Endothelial cell (in vitro differentiated cells): ENCODE data around the gene NMT2. TPM values are rescaled to one million over a fixed set of nuclear protein-coding genes. Genes with fewer than 3 reads are reported as not detected.

Experiments
- DNase-seq: peaks from one replicate; pipeline ENCODE4 v3.0.0; 2021; ENCODE audit warnings: low spot score
- H3K27ac Mint-ChIP-seq: one replicate; pipeline ENCODE4 v1.8.0; 2021; ENCODE audit warnings: mixed read lengths, inconsistent platforms; ENCODE audit not compliant: unreplicated experiment
- H3K27me3 Mint-ChIP-seq: one replicate; pipeline ENCODE4 v1.8.0; 2021; ENCODE audit warnings: mild to moderate bottlenecking, moderate library complexity, mixed read lengths, inconsistent platforms; ENCODE audit not compliant: unreplicated experiment
- H3K36me3 Mint-ChIP-seq: one replicate; pipeline ENCODE4 v1.8.0; 2021; ENCODE audit warnings: mild to moderate bottlenecking, low read depth, mixed read lengths, inconsistent platforms; ENCODE audit not compliant: unreplicated experiment
- H3K4me1 Mint-ChIP-seq: one replicate; pipeline ENCODE4 v1.8.0; 2021; ENCODE audit warnings: mild to moderate bottlenecking, mixed read lengths, inconsistent platforms; ENCODE audit not compliant: unreplicated experiment
- H3K4me3 Mint-ChIP-seq: one replicate; pipeline ENCODE4 v1.8.0; 2021; ENCODE audit warnings: mild to moderate bottlenecking, mixed read lengths, inconsistent platforms; ENCODE audit not compliant: unreplicated experiment
- H3K9me3 Mint-ChIP-seq: one replicate; pipeline ENCODE4 v1.8.0; 2021; ENCODE audit warnings: mixed read lengths, inconsistent platforms; ENCODE audit not compliant: unreplicated experiment
- CTCF ChIP-seq: fragments of 200-600 bp; sonication (generic); IDR thresholded peaks from one replicate; pipeline ENCODE4 v1.5.0; 2021; ENCODE audit warnings: antibody characterized with exemption; ENCODE audit not compliant: unreplicated experiment
- total RNA-seq: library from RNA; stranded (reverse); fragmentation: NEBNext Ultra II Directional; extraction: Animal tissue kit (Norgen Biotek cat#: 25700); gene quantifications from one replicate; pipeline ENCODE4 v1.2.1, GENCODE V29; 2021; ENCODE audit not compliant: unreplicated experiment

The NMT2 gene
- total RNA-seq, 1 donor from 2014 or later: 7.4 TPM

- Mint-ChIP-seq H3K27ac (peak overlapping the region; percentile 61), H3K9me3 (no peaks in the 10 kb centered on the region), H3K36me3 (peaks cover 8% of the 10 kb centered on the region)
These were observed 32.1 kb downstream of the NMT2 start for GRCh38 chr10:15136129-15137035.

GRCh38 chr10:15131330-15131729 is 37.2 kb downstream of the NMT2 start:
- peaks cover 1% of the 10 kb centered on the region for H3K4me1 Mint-ChIP-seq
- H3K36me3 Mint-ChIP-seq: peaks cover 11% of the 10 kb centered on the region
- H3K4me3 Mint-ChIP-seq: no peak overlapping the region
- H3K27ac Mint-ChIP-seq: no peak overlapping the region
- no peak for DNase-seq
- H3K9me3 Mint-ChIP-seq: no peaks in the 10 kb centered on the region
- H3K27me3 Mint-ChIP-seq: peaks cover 2% of the 10 kb centered on the region
- TF ChIP-seq CTCF: no peak

More at GRCh38 chr10:15136129-15137035, 32.1 kb downstream of the NMT2 start:
- TF ChIP-seq CTCF: no peak
- no peak for DNase-seq
- Mint-ChIP-seq H3K4me1 (peaks cover 6% of the 10 kb centered on the region), H3K27me3 (no peaks in the 10 kb centered on the region), H3K4me3 (no peak overlapping the region)

- H3K36me3 Mint-ChIP-seq: peaks cover 4% of the 10 kb centered on the region
- H3K27ac Mint-ChIP-seq: no peak overlapping the region
- H3K27me3 Mint-ChIP-seq: peaks cover 2% of the 10 kb centered on the region
- no peak for DNase-seq
- no peak overlapping the region for H3K4me3 Mint-ChIP-seq
- H3K9me3 Mint-ChIP-seq: no peaks in the 10 kb centered on the region
- no peak for TF ChIP-seq CTCF
- H3K4me1 Mint-ChIP-seq: no peaks in the 10 kb centered on the region
These were observed 43.6 kb downstream of the NMT2 start for GRCh38 chr10:15124908-15125307.

GRCh38 chr10:15124190-15124589 is 44.3 kb downstream of the NMT2 start:
- DNase-seq: no peak
- Mint-ChIP-seq H3K4me1 (no peaks in the 10 kb centered on the region), H3K9me3 (no peaks in the 10 kb centered on the region), H3K36me3 (peaks cover 10% of the 10 kb centered on the region), H3K27me3 (peaks cover 2% of the 10 kb centered on the region), H3K4me3 (no peak overlapping the region), H3K27ac (no peak overlapping the region)
- TF ChIP-seq CTCF: no peak

GRCh38 chr10:15123749-15124184 is 44.7 kb downstream of the NMT2 start:
- Mint-ChIP-seq H3K4me1 (no peaks in the 10 kb centered on the region), H3K9me3 (no peaks in the 10 kb centered on the region), H3K27ac (no peak overlapping the region), H3K4me3 (no peak overlapping the region), H3K27me3 (peaks cover 2% of the 10 kb centered on the region), H3K36me3 (peaks cover 11% of the 10 kb centered on the region)
- no peak for DNase-seq
- no peak for TF ChIP-seq CTCF
